ENCODE measurements around the gene GMPR2.

GMPR2 gene

GRCh38 chr14:24190416-24190815, 42.3 kb upstream of the GMPR2 start:
- no peak for DNase-seq
- Mint-ChIP-seq H3K9me3 (no peaks in the 10 kb centered on the region), H3K4me1 (peaks cover 57% of the 10 kb centered on the region), H3K36me3 (ENCODE audit: low read depth) (peaks cover 49% of the 10 kb centered on the region), H3K4me3 (no peak overlapping the region), H3K27ac (no peak overlapping the region), H3K27me3 (ENCODE audit: low read depth, poor library complexity) (peaks cover 10% of the 10 kb centered on the region)
- TF ChIP-seq CTCF (IDR thresholded peaks at IDR 0.05), result no peak

GRCh38 chr14:24192933-24193332, 39.8 kb upstream of the GMPR2 start:
- TF ChIP-seq CTCF (IDR thresholded peaks at IDR 0.05), result no peak
- no peak overlapping the region for H3K4me3 Mint-ChIP-seq
- peaks cover 41% of the 10 kb centered on the region for H3K36me3 Mint-ChIP-seq (ENCODE audit: low read depth)
- no peak for DNase-seq
- H3K9me3 Mint-ChIP-seq, result no peaks in the 10 kb centered on the region
- peak overlapping the region; percentile 54 for H3K27ac Mint-ChIP-seq
- H3K4me1 Mint-ChIP-seq, result peaks cover 60% of the 10 kb centered on the region
- H3K27me3 Mint-ChIP-seq (ENCODE audit: low read depth, poor library complexity), result peaks cover 5% of the 10 kb centered on the region

DNA sequence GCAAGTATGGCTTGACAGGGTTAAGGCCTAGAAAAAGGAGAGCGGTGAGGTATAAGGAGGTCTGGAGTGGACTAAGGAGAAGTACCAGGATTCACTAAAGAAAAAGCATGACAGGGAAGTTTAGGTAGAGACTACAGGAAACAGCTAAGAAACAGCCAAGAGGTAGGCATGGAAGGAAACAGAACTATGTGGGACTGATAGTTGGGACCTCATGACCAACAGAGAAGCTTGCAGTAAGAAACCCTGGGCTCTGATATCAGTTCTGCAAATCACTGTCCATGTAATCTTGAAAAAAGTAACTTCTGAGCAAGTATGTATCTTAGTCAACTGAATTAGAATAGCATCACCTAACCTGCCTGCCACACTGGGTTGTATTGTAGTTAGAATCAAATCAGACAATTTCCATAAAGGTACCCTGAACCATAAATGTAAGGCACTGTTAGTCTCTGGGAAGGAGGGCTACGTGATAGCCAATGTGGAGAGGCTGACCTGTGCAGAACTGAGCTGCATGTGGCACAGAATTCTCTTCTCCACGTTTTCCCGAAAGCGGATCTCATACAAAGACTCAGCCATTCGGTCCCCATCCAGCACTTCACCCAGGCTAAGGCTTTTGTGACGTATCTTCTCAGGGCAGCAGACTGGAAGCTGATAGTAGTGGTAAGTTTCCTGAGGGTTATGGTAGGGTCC, 38.4 kb upstream of the GMPR2 start:
- H3K27me3 Mint-ChIP-seq (ENCODE audit: low read depth, poor library complexity), result peaks cover 4% of the 10 kb centered on the region
- TF ChIP-seq CTCF (IDR thresholded peaks at IDR 0.05), result no peak
- DNase-seq, result no peak
- H3K4me1 Mint-ChIP-seq, result peaks cover 57% of the 10 kb centered on the region
- H3K4me3 Mint-ChIP-seq, result peak overlapping the region; percentile 94
- no peak overlapping the region for H3K27ac Mint-ChIP-seq
- peaks cover 52% of the 10 kb centered on the region for H3K36me3 Mint-ChIP-seq (ENCODE audit: low read depth)
- H3K9me3 Mint-ChIP-seq, result no peaks in the 10 kb centered on the region

DNA sequence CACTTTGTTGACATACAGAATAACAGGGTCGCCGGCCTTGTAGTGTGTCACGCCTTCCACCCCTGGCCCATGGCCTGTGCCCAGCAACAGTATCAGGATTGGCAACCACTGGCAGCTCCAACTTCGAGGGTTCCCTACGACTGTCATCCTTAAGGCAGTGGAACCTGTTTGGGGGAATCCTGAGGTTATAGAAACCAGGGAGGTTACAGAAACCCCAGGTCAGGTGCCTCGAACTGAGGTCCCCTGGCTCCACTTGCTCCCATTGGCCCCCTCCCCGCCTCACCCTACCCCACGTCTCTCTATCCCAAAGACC, 37.9 kb upstream of the GMPR2 start:
- Mint-ChIP-seq H3K27ac (no peak overlapping the region), H3K9me3 (peaks cover 1% of the 10 kb centered on the region), H3K4me1 (peaks cover 54% of the 10 kb centered on the region), H3K4me3 (peak overlapping the region; percentile 94), H3K27me3 (ENCODE audit: low read depth, poor library complexity) (peaks cover 4% of the 10 kb centered on the region), H3K36me3 (ENCODE audit: low read depth) (peaks cover 56% of the 10 kb centered on the region)
- no peak for DNase-seq
- no peak for TF ChIP-seq CTCF (IDR thresholded peaks at IDR 0.05)

DNA sequence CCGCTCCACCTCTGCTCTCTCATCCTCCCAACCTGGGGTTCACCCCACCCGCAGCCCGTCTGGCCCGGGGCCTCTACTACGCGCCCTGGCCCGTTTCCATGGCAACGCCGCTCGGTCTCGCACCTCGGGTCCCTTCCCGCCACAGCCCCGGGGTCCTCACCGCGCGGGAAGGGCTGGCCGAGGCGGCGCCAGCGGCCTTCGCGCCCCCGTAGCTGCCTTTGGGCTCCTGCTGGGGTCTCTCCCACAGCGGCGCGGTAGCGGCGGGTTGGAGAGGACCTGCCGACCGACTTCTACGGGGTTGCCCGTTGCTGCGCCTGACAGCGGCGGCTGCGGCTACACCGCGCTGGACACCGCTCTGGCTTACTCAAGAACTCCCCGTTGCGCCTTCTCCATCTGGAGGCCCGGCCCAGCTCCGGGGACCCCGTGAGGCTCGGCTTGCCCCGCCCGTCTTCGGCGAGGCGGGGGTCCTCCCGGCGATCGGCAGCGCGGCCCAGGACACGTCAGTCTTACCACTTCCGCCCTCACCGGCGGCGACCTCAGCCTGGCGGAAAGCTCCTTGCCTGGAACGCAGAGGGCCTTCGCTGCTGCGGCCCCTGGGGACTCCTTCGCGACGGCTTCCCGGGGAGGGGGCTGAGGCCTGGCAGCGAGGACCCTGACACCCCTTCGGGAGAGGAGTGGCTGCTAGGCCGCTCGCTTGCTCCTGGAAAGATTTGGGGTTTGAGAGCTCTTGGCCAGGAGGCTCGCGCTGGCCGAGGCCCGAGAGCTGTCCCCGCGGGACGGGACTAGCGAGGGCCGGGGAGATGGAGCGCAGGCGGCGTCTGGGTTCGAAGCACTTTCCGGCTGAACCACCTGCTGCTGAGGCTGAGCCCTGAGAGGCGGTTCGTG, 37.3 kb upstream of the GMPR2 start, which contains the start of gene TM9SF1:
TSS of gene TM9SF1 (minus strand) at position 256 of the 885 bp plus-strand sequence. CDS start 422 bp downstream, outside the sequence.
- peaks cover 56% of the 10 kb centered on the region for H3K36me3 Mint-ChIP-seq (ENCODE audit: low read depth)
- peaks cover 7% of the 10 kb centered on the region for H3K9me3 Mint-ChIP-seq
- H3K27me3 Mint-ChIP-seq (ENCODE audit: low read depth, poor library complexity), result no peaks in the 10 kb centered on the region
- H3K4me1 Mint-ChIP-seq, result peaks cover 48% of the 10 kb centered on the region
- H3K4me3 Mint-ChIP-seq, result peak within 1 kb of the TSS; percentile 94
- TF ChIP-seq CTCF (IDR thresholded peaks at IDR 0.05), result no peak
- peak within 1 kb of the TSS; percentile 98 for H3K27ac Mint-ChIP-seq
- DNase-seq, result peak; percentile 82

Data from nephron progenitor cell (in vitro differentiated cells).